CD4-positive, CD25-positive, alpha-beta regulatory T cell (primary cell): ENCODE data around the gene PASK. TPM values are rescaled to one million over a fixed set of nuclear protein-coding genes. Genes with fewer than 3 reads are reported as not detected.

ENCODE experiments used
- ATAC-seq, 2 donors: fragments of 150-1000 bp; cut with Tn5 transposase; one replicate each; pipeline ENCODE4 v1.10.0; 2021; ENCODE audit warnings: low read depth in 2 of 2, moderate number of reproducible peaks in 2 of 2, moderate library complexity in 1 of 2
- DNase-seq, 3 donors: peaks; one replicate each; pipeline versions ENCODE4 v3.0.0 to v3.0.0-alpha.2; 2012 to 2022; ENCODE audit warnings: mixed read lengths in 1 of 3
- H3K27ac ChIP-seq: one replicate; pipeline ENCODE4 v1.7.0; 2013; ENCODE audit warnings: mild to moderate bottlenecking, low read length; ENCODE audit not compliant: insufficient read depth, poor library complexity, severe bottlenecking
- H3K27me3 ChIP-seq: one replicate; pipeline ENCODE4 v1.7.0; 2013; ENCODE audit warnings: low read length; ENCODE audit not compliant: control insufficient read depth, insufficient read depth
- H3K36me3 ChIP-seq: one replicate; pipeline ENCODE4 v1.7.0; 2013; ENCODE audit warnings: mild to moderate bottlenecking, low read length, moderate library complexity; ENCODE audit not compliant: control insufficient read depth, insufficient read depth
- H3K4me1 ChIP-seq: 2 replicates; pipeline ENCODE4 v1.7.0; 2013; ENCODE audit warnings: mild to moderate bottlenecking, low read length; ENCODE audit not compliant: insufficient read depth, control insufficient read depth, poor library complexity, severe bottlenecking
- H3K4me3 ChIP-seq: one replicate; pipeline ENCODE4 v1.7.0; 2013; ENCODE audit warnings: low read depth, mild to moderate bottlenecking, low read length, moderate library complexity
- H3K9me3 ChIP-seq, 2 experiments: 1 replicate in 1 of 2; 2 replicates in 1 of 2; pipeline ENCODE4 v1.7.0; 2013; ENCODE audit warnings: low read length in 2 of 2, mild to moderate bottlenecking in 1 of 2, moderate library complexity in 1 of 2; ENCODE audit not compliant: control insufficient read depth in 2 of 2
- H3K27ac Mint-ChIP-seq, 3 donors: one replicate each; pipeline ENCODE4 v1.8.0; 2020 to 2022; ENCODE audit warnings: mild to moderate bottlenecking in 3 of 3, mixed read lengths in 3 of 3, moderate library complexity in 2 of 3
- H3K27me3 Mint-ChIP-seq: one replicate; pipeline ENCODE4 v1.8.0; 2022; ENCODE audit warnings: mild to moderate bottlenecking, mixed read lengths
- H3K36me3 Mint-ChIP-seq: one replicate; pipeline ENCODE4 v1.8.0; 2020; ENCODE audit warnings: mixed read lengths
- H3K4me1 Mint-ChIP-seq, 4 donors: one replicate each; pipeline ENCODE4 v1.8.0; 2020 to 2022; ENCODE audit warnings: mixed read lengths in 4 of 4, mild to moderate bottlenecking in 1 of 4
- H3K4me3 Mint-ChIP-seq, 4 donors: one replicate each; pipeline ENCODE4 v1.8.0; 2020 to 2022; ENCODE audit warnings: mild to moderate bottlenecking in 4 of 4, mixed read lengths in 4 of 4, moderate library complexity in 3 of 4
- H3K9me3 Mint-ChIP-seq, 7 donors: one replicate each; pipeline ENCODE4 v1.8.0; 2020 to 2022; ENCODE audit warnings: mixed read lengths in 7 of 7, mild to moderate bottlenecking in 3 of 7, moderate library complexity in 2 of 7
- polyA plus RNA-seq, 4 donors: library from polyadenylated mRNA; unstranded; fragments of 300-500 nt; fragmentation: Illumina TruSeq; gene quantifications; one replicate each; pipeline ENCODE4 v1.2.3, GENCODE V29; 2021
- total RNA-seq: library from RNA; stranded (reverse); gene quantifications from one replicate; pipeline ENCODE4 v1.2.3, GENCODE V29; 2022

Gene PASK
- total and polyA plus RNA-seq, 5 donors from 2014 or later = 15.9 to 160 (median 23.0) TPM

DNA sequence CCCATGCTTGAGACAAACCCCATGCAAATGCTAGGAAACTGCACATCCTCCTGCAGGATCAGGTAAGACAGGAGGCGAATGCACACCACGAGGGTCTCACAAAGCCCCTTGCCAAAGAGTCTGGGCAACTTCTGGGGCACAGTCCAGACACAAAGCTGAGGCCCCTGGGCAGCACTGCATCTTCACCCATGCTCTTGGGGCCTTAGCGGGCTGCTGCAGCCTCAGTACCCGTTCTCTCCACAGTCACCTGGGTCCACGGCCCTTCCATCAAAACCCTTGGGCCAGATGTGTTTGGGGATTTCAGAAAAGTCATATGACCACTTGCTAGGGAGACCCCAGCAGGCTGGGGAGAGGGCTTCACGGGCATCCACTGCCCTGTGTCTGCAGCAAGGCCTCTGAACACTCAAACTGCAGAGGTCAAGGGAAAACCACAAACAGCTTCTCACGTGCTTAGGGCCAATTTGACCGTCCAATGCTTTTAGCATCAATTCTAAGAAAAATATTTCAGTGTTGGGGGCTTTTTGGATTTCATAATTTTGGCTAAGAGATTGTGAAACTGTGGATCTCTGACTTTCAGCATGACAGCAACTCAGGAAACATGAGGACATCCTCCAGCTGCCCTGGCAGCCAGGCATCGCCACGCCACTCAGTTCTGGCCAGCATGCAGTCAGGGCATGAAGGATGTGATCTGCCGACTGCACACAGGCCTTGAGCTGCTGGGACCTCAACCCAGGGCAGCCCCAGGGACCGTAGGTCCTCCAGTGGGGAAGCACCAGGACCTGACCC, 20.0 kb downstream of the PASK start:
- peak overlapping the region; percentile 79 to 95 (median 82) for H3K27ac Mint-ChIP-seq
- H3K9me3 Mint-ChIP-seq = peaks cover 0 to 2% (median 0%) of the 10 kb centered on the region in 7 donors
- H3K27ac ChIP-seq = peak overlapping the region; percentile 28

DNA sequence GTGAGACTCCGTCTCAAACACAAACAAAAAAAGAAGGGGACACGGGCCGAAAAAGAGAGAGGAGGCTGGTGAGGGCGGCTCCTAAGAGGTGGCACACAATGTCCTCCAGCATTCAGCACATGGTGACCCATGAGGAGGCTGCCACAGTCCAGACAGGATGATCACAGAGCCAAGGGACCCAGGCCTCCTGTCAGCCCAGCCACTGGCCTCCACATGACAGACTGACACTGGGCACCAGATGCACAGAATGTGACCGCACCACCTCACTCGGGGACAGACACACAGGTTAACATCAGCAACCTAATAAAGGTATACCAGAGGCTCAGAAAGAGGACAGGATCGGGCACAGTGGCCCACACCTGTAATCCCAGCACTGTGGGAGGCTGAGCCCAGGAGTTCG, 21.0 kb downstream of the PASK start:
- no peak for ATAC-seq
- Mint-ChIP-seq H3K4me1 (peaks cover 5 to 49% (median 24%) of the 10 kb centered on the region in 4 donors), H3K4me3 (peak overlapping the region in 1 of 4 donors; percentile 58), H3K27ac (peak overlapping the region; percentile 95 to 99 (median 96)), H3K27me3 (no peaks in the 10 kb centered on the region), H3K36me3 (peaks cover 26% of the 10 kb centered on the region), H3K9me3 (peaks cover 0 to 2% (median 0%) of the 10 kb centered on the region in 7 donors)
- peak overlapping the region; percentile 89 for H3K27ac ChIP-seq
- no peak overlapping the region for H3K4me3 ChIP-seq
- peaks cover 47% of the 10 kb centered on the region for H3K4me1 ChIP-seq
- peaks cover 3% of the 10 kb centered on the region for H3K36me3 ChIP-seq
- no peak for DNase-seq
- no peaks in the 10 kb centered on the region for H3K9me3 ChIP-seq
- H3K27me3 ChIP-seq = no peaks in the 10 kb centered on the region

More for the DNA sequence above, 20.0 kb downstream of the PASK start:
- Histone ChIP-seq H3K27me3 (no peaks in the 10 kb centered on the region), H3K36me3 (peaks cover 3% of the 10 kb centered on the region), H3K4me1 (peaks cover 37% of the 10 kb centered on the region), H3K9me3 (no peaks in the 10 kb centered on the region), H3K4me3 (no peak overlapping the region)
- H3K4me1 Mint-ChIP-seq = peaks cover 0 to 42% (median 18%) of the 10 kb centered on the region in 4 donors
- H3K4me3 Mint-ChIP-seq = no peak overlapping the region
- DNase-seq (no peak), ATAC-seq (no peak)
- no peaks in the 10 kb centered on the region for H3K27me3 Mint-ChIP-seq
- peaks cover 32% of the 10 kb centered on the region for H3K36me3 Mint-ChIP-seq

DNA sequence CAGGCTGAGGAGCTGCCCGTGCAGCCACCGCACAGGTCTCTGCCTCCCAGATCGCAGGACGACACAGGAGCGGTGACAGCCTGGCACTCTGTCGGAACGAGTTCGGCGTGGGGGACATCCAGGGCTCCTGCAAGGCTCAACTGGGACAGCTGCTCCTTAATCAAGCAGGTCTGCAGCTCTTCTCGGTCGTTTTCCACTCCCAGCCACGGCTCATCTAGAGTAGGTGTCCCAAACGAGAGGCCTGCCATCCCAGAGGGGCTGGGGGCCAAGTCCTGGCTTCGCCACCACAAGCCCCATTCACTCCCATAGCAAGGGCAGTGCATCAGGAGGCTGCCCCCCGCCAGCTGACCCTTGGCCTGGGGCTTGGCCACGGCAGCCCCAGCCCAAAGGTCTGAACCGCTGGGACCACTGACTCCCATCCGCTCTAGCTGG, 22.5 kb downstream of the PASK start:
- Mint-ChIP-seq H3K4me3 (peak overlapping the region in 1 of 4 donors; percentile 54), H3K9me3 (peaks cover 0 to 2% (median 0%) of the 10 kb centered on the region in 7 donors), H3K27me3 (no peaks in the 10 kb centered on the region), H3K27ac (peak overlapping the region; percentile 48 to 95 (median 67)), H3K36me3 (peaks cover 20% of the 10 kb centered on the region), H3K4me1 (peaks cover 7 to 55% (median 24%) of the 10 kb centered on the region in 4 donors)
- peaks cover 49% of the 10 kb centered on the region for H3K4me1 ChIP-seq
- no peak for DNase-seq
- ATAC-seq = no peak
- no peak overlapping the region for H3K4me3 ChIP-seq
- peak overlapping the region; percentile 89 for H3K27ac ChIP-seq
- H3K36me3 ChIP-seq = peaks cover 6% of the 10 kb centered on the region
- no peaks in the 10 kb centered on the region for H3K27me3 ChIP-seq
- no peaks in the 10 kb centered on the region for H3K9me3 ChIP-seq

DNA sequence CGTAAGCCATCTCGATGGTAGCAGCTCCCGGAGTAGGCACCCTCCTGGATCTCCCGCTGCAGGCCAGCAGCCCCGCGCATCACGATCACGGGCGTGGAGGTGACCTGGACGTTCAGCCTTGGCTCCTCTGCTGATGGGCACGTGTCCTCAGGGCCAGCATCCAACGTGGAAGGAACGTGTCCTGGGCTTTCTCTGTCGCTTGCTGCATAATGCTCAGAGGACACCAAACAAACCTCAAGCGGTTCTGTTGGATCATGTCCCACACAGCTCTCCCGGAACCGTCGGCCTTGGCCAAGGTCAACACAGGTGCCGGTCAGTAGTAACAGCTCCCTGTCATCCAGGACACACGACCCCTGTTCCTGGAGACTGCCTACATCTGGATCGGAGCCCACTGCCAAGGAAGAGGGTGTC, 23.1 kb downstream of the PASK start:
- no peaks in the 10 kb centered on the region for H3K27me3 Mint-ChIP-seq
- H3K36me3 ChIP-seq = peaks cover 6% of the 10 kb centered on the region
- H3K36me3 Mint-ChIP-seq = peaks cover 25% of the 10 kb centered on the region
- H3K27ac ChIP-seq = peak overlapping the region; percentile 89
- peak overlapping the region in 1 of 4 donors; percentile 31 for H3K4me3 Mint-ChIP-seq
- H3K27me3 ChIP-seq = no peaks in the 10 kb centered on the region
- H3K9me3 Mint-ChIP-seq = peaks cover 0 to 2% (median 0%) of the 10 kb centered on the region in 7 donors
- peaks cover 11 to 60% (median 24%) of the 10 kb centered on the region in 4 donors for H3K4me1 Mint-ChIP-seq
- ATAC-seq = no peak
- H3K27ac Mint-ChIP-seq = peak overlapping the region; percentile 76 to 91 (median 83)
- H3K4me1 ChIP-seq = peaks cover 49% of the 10 kb centered on the region
- no peaks in the 10 kb centered on the region for H3K9me3 ChIP-seq
- H3K4me3 ChIP-seq = no peak overlapping the region
- DNase-seq = no peak

DNA sequence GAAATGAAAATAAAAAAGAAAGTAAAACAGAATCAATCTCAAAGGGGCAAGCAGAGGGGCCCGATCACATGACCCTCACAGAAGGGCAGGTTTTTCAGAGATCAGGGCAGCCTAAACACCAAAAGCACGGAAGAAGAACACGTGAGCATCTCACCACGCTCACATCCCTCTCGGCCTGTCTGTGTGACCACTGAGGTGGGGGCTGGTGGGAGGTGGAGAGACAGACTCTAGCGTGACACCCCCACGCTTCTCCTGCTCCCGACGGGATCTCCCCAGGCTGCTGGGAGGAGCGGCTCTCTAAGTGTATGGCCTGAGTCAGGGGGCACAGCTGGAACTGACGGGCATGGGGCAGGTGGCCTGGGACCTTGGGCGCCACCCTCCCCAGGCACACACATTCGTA, 23.6 kb downstream of the PASK start:
- H3K27me3 Mint-ChIP-seq = no peaks in the 10 kb centered on the region
- H3K27ac Mint-ChIP-seq = peak overlapping the region; percentile 76 to 91 (median 83)
- peaks cover 28% of the 10 kb centered on the region for H3K36me3 Mint-ChIP-seq
- no peaks in the 10 kb centered on the region for H3K9me3 ChIP-seq
- peaks cover 0 to 2% (median 0%) of the 10 kb centered on the region in 7 donors for H3K9me3 Mint-ChIP-seq
- no peak overlapping the region for H3K4me3 ChIP-seq
- H3K36me3 ChIP-seq = peaks cover 11% of the 10 kb centered on the region
- DNase-seq = peak in 2 of 3 donors; percentile 24 to 52
- ATAC-seq = no peak
- peak overlapping the region; percentile 79 for H3K27ac ChIP-seq
- H3K4me1 Mint-ChIP-seq = peaks cover 11 to 61% (median 24%) of the 10 kb centered on the region in 4 donors
- H3K4me3 Mint-ChIP-seq = peak overlapping the region in 3 of 4 donors; percentile 46 to 63 (median 61)
- peaks cover 49% of the 10 kb centered on the region for H3K4me1 ChIP-seq
- H3K27me3 ChIP-seq = no peaks in the 10 kb centered on the region

DNA sequence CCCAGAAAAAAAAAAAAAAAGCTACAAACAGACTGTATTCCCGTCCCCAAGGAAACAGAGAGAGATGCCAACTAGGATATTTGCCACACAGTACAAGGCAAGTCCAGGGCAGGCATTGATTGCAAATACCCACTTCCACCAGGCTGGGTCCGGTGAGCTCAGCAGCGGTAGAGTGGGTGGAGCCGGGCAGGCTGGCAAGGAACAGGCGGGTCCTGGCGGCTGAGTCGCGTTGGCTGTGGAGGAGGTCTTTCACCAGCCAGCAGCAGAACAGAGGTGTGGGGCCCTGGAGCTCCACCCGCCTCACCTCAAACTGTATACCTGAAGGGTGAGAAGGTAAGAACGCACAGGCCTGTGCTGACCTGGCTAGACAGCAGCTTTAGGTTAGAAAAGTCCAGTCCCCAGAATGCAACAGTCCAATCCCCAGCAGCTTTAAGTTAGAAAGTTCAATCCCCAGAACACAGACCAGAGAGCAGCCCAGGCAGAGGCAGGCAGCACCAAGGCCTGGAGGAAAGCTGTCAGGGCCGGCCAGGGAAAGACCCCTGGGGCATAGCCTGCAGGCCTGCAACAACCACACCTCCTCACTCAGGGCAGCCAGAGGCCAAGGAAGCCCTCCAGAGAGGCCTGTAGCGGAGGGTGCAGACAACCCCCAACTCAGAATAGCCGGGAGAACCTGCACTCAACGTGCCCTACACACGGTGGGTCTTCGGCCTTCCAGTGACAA, 25.3 kb downstream of the PASK start:
- DNase-seq = peak; percentile 55 to 82 (median 70)
- H3K4me3 Mint-ChIP-seq = peak overlapping the region; percentile 81 to 89 (median 83)
- no peaks in the 10 kb centered on the region for H3K27me3 Mint-ChIP-seq
- H3K4me1 Mint-ChIP-seq = peaks cover 11 to 58% (median 26%) of the 10 kb centered on the region in 4 donors
- H3K36me3 ChIP-seq = peaks cover 13% of the 10 kb centered on the region
- peak overlapping the region; percentile 44 for H3K4me3 ChIP-seq
- peaks cover 49% of the 10 kb centered on the region for H3K4me1 ChIP-seq
- H3K36me3 Mint-ChIP-seq = peaks cover 29% of the 10 kb centered on the region
- peak overlapping the region; percentile 67 for H3K27ac ChIP-seq
- H3K27me3 ChIP-seq = no peaks in the 10 kb centered on the region
- peak; percentile 89 to 91 for ATAC-seq
- peaks cover 0 to 2% (median 0%) of the 10 kb centered on the region in 7 donors for H3K9me3 Mint-ChIP-seq
- peak overlapping the region; percentile 89 to 94 (median 94) for H3K27ac Mint-ChIP-seq
- H3K9me3 ChIP-seq = no peaks in the 10 kb centered on the region

DNA sequence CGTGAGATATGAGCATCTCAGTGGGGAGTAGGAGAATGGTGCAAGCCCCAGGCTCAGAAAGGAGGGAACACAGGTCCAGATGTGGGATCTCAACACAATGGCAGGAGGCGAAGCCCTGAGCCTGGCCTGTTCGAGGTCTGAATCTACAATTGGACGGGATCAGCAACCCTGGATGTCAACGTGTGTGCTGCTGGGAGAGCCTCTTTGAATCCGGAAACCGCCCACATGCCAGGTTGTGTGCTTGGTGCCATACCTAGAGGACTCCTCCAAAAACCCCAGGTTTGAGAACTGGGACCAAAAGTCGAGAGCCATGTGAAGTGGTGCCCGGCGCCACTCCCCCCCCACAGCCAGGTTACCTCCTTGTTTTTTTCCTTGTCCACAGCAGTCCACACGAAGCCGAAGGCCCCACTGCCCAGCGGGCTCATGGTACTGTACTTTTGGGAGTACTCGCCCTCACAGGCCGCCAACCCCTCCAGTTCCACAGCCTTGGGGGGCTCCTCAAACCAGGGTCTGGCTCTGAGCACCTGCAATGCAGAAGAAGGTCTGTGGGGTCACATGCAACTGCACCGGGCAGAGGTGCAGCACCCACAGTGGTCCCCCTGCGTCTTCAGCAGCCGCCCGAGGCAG, 26.8 kb downstream of the PASK start:
- Histone ChIP-seq H3K4me1 (peaks cover 37% of the 10 kb centered on the region), H3K9me3 (no peaks in the 10 kb centered on the region), H3K27me3 (no peaks in the 10 kb centered on the region), H3K4me3 (no peak overlapping the region), H3K36me3 (peaks cover 13% of the 10 kb centered on the region), H3K27ac (no peak overlapping the region)
- no peak overlapping the region for H3K27ac Mint-ChIP-seq
- peaks cover 32% of the 10 kb centered on the region for H3K36me3 Mint-ChIP-seq
- H3K9me3 Mint-ChIP-seq = peaks cover 0 to 1% (median 0%) of the 10 kb centered on the region in 7 donors
- no peak for ATAC-seq
- H3K4me3 Mint-ChIP-seq = no peak overlapping the region
- DNase-seq = no peak
- no peaks in the 10 kb centered on the region for H3K27me3 Mint-ChIP-seq
- peaks cover 11 to 44% (median 21%) of the 10 kb centered on the region in 4 donors for H3K4me1 Mint-ChIP-seq
